Uterus (tissue), 2 donors: ENCODE results near the gene XXYLT1.

Source experiments
- CTCF ChIP-seq, 4 experiments: fragments of 200-600 bp in 2 of 4; fragments of 450-650 bp in 2 of 4; sonication (generic) in 2 of 4; IDR thresholded peaks; one replicate each; pipeline ENCODE4 v1.5.1; 2016 to 2019; ENCODE audit warnings: antibody characterized with exemption in 4 of 4, mild to moderate bottlenecking in 2 of 4, moderate library complexity in 1 of 4
- POLR2A ChIP-seq, 2 donors: fragments of 450-650 bp; IDR thresholded peaks; one replicate each; pipeline ENCODE4 v1.6.1; 2016; ENCODE audit warnings: antibody characterized with exemption in 2 of 2, mild to moderate bottlenecking in 1 of 2, moderate library complexity in 1 of 2

GRCh38 chr3:195111766-195112165 is 159.2 kb downstream of the XXYLT1 start:
- TF ChIP-seq CTCF (IDR thresholded peaks at IDR 0.05) (no peak), POLR2A (IDR thresholded peaks at IDR 0.05) (no peak)
